ENCODE measurements around the gene SHD. TPM values are rescaled to one million over a fixed set of nuclear protein-coding genes. Genes with fewer than 3 reads are reported as not detected.
"Not testable (repeated sequence)": the region's sequence is repeated elsewhere in the genome, so short reads cannot be mapped to it uniquely, and the experiment has no call there.

Gene SHD
- not detected for total RNA-seq

- WGBS, 2 donors (ENCODE audit: low coverage in 1 of 2) = 2 to 6% methylated on average over 9 to 13 of the region's 44 CpGs
- no peaks in the 10 kb centered on the region for H3K9me3 ChIP-seq
- H3K27me3 ChIP-seq = peaks cover 66% of the 10 kb centered on the region
- H3K27ac ChIP-seq = no peak within 1 kb of the TSS
- no peak for ATAC-seq
- H3K4me1 ChIP-seq = peaks cover 0 to 19% (median 9%) of the 10 kb centered on the region in 3 donors
- H3K36me3 ChIP-seq = no peaks in the 10 kb centered on the region
- H3K4me3 ChIP-seq = peak within 1 kb of the TSS in 1 of 2 donors; percentile 37
- no peak for TF ChIP-seq POLR2AphosphoS5 (IDR thresholded peaks at IDR 0.05)
Measured at GRCh38 chr19:4278419-4279266, at the start of gene SHD. Gene SHD (plus strand): TSS chr19:4279266. CDS start chr19:4280064, 798 bp downstream.

GRCh38 chr19:4230237-4230636 is 48.8 kb upstream of the SHD start:
- H3K4me3 ChIP-seq, H3K27ac ChIP-seq, ATAC-seq, H3K36me3 ChIP-seq, H3K9me3 ChIP-seq, H3K4me1 ChIP-seq: not testable (repeated sequence)
- H3K27me3 ChIP-seq = peaks cover 81% of the 10 kb centered on the region
- 81 to 83% methylated on average over 1 to 5 of the region's 6 CpGs for WGBS, 2 donors (ENCODE audit: low coverage in 1 of 2)

GRCh38 chr19:4231521-4231920 is 47.5 kb upstream of the SHD start:
- no CpG with 5 or more reads among the region's 6 CpGs for WGBS, 2 donors (ENCODE audit: low coverage in 1 of 2)
- H3K9me3 ChIP-seq, H3K4me3 ChIP-seq, H3K27ac ChIP-seq, ATAC-seq, H3K4me1 ChIP-seq, H3K36me3 ChIP-seq: not testable (repeated sequence)
- peaks cover 91% of the 10 kb centered on the region for H3K27me3 ChIP-seq

GRCh38 chr19:4232139-4232538 is 46.9 kb upstream of the SHD start:
- peaks cover 96% of the 10 kb centered on the region for H3K27me3 ChIP-seq
- ATAC-seq = not testable (repeated sequence)

GRCh38 chr19:4232614-4233281 is 46.3 kb upstream of the SHD start:
- no peak for TF ChIP-seq EP300 (IDR thresholded peaks at IDR 0.05)
- no peak for TF ChIP-seq CTCF (IDR thresholded peaks at IDR 0.05)
- no peak for TF ChIP-seq POLR2AphosphoS5 (IDR thresholded peaks at IDR 0.05)
- TF ChIP-seq POLR2A (IDR thresholded peaks at IDR 0.05) = no peak
- ATAC-seq = no peak
- Histone ChIP-seq H3K27me3 (peaks cover 96% of the 10 kb centered on the region), H3K4me1 (no peaks in the 10 kb centered on the region), H3K4me3 (no peak overlapping the region), H3K36me3 (no peaks in the 10 kb centered on the region), H3K27ac (no peak overlapping the region), H3K9me3 (no peaks in the 10 kb centered on the region)
- WGBS, 2 donors (ENCODE audit: low coverage in 1 of 2) = 59 to 80% methylated on average over 1 to 7 of the region's 21 CpGs

More at GRCh38 chr19:4232139-4232538, 46.9 kb upstream of the SHD start:
- H3K27ac ChIP-seq, H3K9me3 ChIP-seq, H3K36me3 ChIP-seq, H3K4me1 ChIP-seq, H3K4me3 ChIP-seq: not testable (repeated sequence)
- 41 to 100% methylated on average over 1 to 2 of the region's 5 CpGs for WGBS, 2 donors (ENCODE audit: low coverage in 1 of 2)

- H3K27me3 ChIP-seq = peaks cover 97% of the 10 kb centered on the region
- no peak overlapping the region for H3K27ac ChIP-seq
- ATAC-seq = no peak
- H3K4me3 ChIP-seq = no peak overlapping the region
- H3K9me3 ChIP-seq = no peaks in the 10 kb centered on the region
- H3K4me1 ChIP-seq = no peaks in the 10 kb centered on the region
- H3K36me3 ChIP-seq = no peaks in the 10 kb centered on the region
- TF ChIP-seq CTCF (IDR thresholded peaks at IDR 0.05) (peak in 2 of 4 experiments; percentile 25 to 52), POLR2AphosphoS5 (IDR thresholded peaks at IDR 0.05) (no peak)
- 38 to 42% methylated on average over 5 to 8 of the region's 11 CpGs for WGBS, 2 donors (ENCODE audit: low coverage in 1 of 2)
Measured at GRCh38 chr19:4233282-4233853, 45.7 kb upstream of the SHD start.
